GM19023 (cell line): ENCODE data around the gene RNU6-9.

Source experiments
- ATAC-seq: cut with Tn5 transposase; IDR thresholded peaks from one replicate; pipeline ENCODE4 v1.9.1; 2021; ENCODE audit warnings: mild to moderate bottlenecking, moderate library complexity; ENCODE audit not compliant: unreplicated experiment

Gene RNU6-9

GRCh38 chr19:916645-917322, 23.5 kb downstream of the RNU6-9 start:
- no peak for ATAC-seq

DNA sequence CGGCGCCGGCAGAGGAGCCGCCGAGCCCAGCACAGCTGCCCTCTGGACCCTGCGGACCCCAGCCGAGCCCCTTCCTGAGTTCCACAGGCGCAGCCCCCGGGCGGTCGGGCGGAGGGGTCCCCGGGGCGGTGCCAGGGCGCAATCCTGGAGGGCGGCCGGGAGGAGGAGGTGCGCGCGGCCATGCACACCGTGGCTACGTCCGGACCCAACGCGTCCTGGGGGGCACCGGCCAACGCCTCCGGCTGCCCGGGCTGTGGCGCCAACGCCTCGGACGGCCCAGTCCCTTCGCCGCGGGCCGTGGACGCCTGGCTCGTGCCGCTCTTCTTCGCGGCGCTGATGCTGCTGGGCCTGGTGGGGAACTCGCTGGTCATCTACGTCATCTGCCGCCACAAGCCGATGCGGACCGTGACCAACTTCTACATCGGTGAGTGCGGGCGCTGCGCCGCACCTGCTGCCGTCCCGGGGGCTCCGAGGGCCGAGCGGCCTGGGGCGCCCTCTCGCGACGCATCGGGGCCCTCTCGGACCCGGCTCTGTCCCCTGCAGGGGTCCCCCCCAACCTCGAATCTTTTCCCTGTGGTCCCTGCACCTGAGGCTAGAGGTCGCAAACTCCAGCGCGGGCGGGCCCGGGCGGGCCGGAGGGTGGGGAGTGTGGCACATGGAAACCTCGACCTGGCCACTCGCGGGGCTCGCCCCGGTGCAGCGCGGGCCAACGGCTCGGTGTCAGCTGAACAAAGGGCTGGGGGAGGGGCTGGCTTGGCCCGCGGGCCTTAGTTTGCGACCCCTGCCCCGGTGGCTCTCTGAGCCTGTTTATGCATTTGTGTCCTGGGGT, 24.3 kb downstream of the RNU6-9 start, which contains the start of gene KISS1R:
KISS1R (plus strand) TSS at position 11 of the 829 bp plus-strand sequence; CDS start at position 181, 170 bp downstream.
- ATAC-seq, result no peak

GRCh38 chr19:918152-918437, 24.8 kb downstream of the RNU6-9 start:
- no peak for ATAC-seq

- ATAC-seq, result no peak
Measured at GRCh38 chr19:918481-919198, 25.4 kb downstream of the RNU6-9 start.

GRCh38 chr19:919199-920050, 26.1 kb downstream of the RNU6-9 start:
- ATAC-seq, result no peak

DNA sequence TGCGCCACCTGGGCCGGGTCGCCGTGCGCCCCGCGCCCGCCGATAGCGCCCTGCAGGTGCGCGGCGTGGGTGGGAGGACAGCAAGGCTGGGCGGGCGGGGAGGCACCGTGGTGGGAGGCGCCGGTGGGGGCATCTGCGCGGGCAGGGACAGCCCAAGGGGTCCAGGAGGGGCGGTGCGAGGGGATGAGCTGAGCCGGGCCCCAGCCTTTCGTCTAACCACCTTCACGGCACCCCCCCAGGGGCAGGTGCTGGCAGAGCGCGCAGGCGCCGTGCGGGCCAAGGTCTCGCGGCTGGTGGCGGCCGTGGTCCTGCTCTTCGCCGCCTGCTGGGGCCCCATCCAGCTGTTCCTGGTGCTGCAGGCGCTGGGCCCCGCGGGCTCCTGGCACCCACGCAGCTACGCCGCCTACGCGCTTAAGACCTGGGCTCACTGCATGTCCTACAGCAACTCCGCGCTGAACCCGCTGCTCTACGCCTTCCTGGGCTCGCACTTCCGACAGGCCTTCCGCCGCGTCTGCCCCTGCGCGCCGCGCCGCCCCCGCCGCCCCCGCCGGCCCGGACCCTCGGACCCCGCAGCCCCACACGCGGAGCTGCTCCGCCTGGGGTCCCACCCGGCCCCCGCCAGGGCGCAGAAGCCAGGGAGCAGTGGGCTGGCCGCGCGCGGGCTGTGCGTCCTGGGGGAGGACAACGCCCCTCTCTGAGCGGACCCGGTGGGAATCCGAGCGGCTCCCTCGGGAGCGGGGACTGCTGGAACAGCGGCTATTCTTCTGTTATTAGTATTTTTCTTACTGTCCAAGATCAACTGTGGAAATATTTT, 27.0 kb downstream of the RNU6-9 start:
- ATAC-seq, result no peak

GRCh38 chr19:924553-925086, 31.3 kb downstream of the RNU6-9 start:
- ATAC-seq, result no peak

- peak; percentile 21 for ATAC-seq
Measured at GRCh38 chr19:925087-925525, 31.8 kb downstream of the RNU6-9 start.

GRCh38 chr19:925526-926322, 32.4 kb downstream of the RNU6-9 start, which contains the start of gene ARID3A:
Gene ARID3A (plus strand): TSS chr19:926035. CDS start chr19:929529, 3,494 bp downstream.
- peak; percentile 49 for ATAC-seq

DNA sequence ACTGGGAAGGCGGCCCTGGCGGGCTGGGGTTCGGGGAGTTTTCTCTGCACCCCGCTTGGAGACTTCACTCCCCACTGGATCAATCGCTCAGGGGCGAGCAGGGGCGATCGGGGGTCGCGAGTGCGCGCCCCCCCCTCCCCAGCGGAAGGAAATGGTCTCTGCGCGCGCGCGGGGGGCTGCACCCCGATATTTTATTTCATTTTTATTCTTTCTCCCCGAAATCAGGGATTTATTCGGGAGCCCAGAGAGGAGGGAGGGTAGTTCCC, 33.0 kb downstream of the RNU6-9 start:
- ATAC-seq, result no peak

GRCh38 chr19:926589-927350, 33.5 kb downstream of the RNU6-9 start:
- no peak for ATAC-seq

- no peak for ATAC-seq
Measured at GRCh38 chr19:927351-927779, 34.1 kb downstream of the RNU6-9 start.

DNA sequence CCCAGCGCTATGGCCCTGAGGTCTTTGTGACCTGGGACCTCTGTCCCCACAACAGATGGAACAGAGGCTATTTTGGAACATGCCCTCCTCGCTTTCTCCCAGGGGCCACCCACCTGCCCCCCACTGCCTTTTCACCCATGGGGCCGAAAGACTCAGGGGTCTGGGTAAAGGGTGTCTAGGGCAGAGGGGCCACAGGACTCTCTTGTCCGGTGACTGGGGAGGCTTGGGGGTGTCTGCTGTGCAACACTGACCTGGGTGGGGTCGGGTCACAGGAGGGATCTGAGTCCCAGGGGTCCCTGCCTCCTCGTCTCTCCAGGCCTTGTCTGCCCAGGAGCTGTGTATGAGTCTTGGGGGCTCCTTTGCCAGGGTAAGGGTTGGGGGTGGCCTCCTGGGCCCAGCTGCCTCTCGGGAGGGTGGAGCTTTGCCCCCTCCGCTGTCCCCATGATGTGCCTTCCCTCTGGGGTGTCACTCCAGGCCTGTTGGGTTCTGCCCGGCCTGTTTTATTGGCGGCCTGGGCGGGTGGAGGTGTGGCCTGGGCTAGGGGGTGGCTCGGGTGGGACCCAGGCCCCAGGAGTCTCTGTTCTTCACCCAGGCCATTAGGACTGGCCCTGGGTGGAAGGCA, 34.6 kb downstream of the RNU6-9 start:
- no peak for ATAC-seq

DNA sequence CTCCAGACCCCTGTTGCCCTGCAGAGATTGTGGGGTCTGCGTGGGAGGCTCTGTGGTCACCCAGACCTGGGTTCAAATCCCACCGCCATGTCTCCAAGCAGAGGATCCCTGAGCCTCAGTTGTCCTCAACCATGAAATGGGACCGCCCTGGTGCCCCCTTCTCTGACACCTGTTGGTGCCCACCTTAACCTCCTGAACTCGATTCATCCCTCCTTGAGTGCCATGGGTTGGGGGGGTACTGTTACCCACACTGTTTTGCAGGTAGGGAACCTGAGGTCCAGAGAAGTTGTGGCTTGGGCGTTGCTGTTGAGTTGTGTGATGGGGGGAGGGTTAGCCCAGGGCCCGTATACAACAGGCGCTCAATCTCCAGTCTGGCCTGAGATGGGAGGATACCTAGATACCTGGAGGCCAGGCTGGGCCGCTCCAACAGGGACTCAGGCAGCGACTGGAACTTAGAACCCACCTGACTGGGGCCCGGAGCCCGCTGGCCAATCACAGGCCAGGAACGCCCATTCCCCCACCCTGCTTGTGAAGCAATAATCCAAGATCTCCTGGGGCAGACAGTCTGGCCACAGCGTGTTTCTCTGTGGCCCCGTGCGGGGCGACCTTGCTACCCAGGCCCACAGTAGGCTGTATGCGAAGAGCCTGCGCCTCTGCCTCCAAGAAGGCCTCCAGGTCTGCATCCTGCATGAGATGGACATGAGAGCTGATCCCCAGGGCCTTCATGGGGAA, 35.4 kb downstream of the RNU6-9 start:
- ATAC-seq, result no peak

DNA sequence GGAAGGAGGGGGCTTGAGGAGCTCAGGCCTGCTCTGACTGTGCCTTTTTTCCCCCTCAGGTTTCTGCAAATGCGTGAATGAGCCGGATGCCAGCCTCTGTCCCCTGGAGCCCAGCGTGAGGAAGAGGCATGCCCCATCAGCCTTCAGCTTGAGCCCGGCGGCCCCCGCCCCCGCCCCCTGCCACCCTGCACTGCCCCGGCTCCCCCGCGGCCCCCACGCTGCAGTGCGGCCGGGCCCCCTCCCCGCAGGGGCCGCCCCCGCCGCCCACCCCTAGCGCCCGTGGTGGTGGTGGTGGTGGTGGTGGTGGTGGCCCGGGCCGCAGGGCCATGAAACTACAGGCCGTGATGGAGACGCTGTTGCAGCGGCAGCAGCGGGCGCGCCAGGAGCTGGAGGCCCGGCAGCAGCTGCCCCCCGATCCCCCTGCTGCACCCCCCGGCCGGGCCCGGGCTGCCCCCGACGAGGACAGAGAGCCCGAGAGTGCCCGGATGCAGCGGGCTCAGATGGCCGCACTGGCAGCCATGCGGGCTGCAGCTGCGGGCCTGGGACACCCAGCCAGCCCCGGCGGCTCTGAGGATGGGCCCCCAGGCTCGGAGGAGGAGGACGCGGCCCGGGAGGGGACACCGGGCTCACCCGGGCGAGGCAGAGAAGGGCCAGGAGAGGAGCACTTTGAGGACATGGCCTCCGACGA, 36.1 kb downstream of the RNU6-9 start:
- no peak for ATAC-seq

DNA sequence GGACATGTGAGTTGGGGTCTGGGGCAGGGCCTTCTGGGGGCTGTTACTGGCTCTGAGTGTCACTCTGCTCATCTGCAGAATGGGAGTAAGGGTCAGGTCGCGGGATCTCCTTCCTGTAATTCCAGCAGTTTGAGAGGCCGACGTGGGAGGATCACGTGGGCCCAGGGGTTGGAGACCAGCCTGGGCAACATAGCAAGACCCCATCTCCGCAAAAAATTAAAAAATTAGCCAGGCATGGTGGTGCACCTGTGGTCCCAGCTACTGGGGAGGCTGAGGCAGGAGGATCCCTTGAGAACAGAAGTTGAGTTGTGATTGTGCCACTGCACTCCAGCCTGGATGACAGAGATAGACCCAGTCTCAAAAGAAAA, 36.6 kb downstream of the RNU6-9 start:
- ATAC-seq, result no peak
